HG02885 (cell line): ENCODE measurements around the gene GALNT3.

Experiments used
- ATAC-seq: cut with Tn5 transposase; IDR thresholded peaks from one replicate; pipeline ENCODE4 v1.9.1; 2021; ENCODE audit warnings: mild to moderate bottlenecking; ENCODE audit not compliant: unreplicated experiment, poor library complexity

The GALNT3 gene

DNA sequence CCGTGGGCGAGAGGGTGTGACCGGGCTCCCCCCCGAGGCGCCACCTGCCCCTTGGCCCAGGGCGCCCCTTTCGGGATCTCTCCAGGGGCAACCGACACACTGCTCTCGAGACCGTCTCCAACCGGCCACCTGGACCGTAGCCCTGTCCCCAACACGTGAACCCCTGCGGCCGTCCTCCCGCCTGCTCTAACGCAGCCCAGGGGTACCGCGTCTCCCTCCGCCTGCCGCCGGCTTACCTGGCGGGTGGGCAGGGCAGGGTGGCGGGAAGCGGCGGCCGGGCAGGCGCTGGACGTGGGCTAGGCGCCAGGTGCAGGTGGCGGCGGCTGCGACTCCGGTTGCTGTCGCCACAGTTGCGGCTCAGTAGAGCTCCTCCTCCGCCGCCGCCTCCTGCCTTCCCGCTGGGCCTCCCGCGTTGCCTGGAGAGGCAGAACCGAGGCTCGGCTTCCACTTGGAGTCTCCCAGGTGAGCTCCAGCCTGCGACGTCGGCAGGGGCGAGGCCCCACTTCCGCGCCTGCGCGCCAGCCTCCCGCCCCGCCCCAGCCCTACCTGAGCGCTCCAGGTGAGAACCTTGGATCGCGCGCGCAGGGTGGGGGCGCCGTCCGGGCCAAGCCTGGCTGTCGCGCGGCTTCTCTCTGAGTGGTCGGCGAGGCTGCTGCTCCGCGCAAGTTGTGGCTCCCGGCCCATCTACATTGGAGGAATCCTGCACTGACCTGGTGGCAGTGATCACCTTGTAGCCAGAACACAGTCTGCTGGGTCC, at the start of gene GALNT3:
Gene GALNT3, minus strand, starts transcription at position 469 of the 757 bp plus-strand sequence. CDS start 23,547 bp downstream, outside the sequence.
- peak; percentile 36 for ATAC-seq

DNA sequence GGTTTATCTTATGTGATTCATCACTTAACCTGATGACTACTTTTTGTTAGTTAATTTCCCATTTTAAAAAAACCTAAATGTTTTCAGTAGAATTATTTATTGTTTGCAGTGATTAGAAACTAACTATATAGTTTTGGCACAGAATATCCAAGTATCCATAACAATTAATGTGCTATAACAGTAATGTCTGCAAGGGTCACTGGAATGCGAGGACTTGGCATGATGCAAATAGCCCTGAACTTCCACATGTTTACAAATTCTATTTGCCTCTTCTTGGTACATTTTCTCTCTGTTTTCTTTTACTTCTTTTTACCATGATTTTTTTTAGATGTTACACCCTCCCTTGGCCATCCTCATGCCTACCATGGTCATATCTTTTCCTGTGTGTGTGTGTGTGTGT, 49.3 kb upstream of the GALNT3 start:
- ATAC-seq = no peak

DNA sequence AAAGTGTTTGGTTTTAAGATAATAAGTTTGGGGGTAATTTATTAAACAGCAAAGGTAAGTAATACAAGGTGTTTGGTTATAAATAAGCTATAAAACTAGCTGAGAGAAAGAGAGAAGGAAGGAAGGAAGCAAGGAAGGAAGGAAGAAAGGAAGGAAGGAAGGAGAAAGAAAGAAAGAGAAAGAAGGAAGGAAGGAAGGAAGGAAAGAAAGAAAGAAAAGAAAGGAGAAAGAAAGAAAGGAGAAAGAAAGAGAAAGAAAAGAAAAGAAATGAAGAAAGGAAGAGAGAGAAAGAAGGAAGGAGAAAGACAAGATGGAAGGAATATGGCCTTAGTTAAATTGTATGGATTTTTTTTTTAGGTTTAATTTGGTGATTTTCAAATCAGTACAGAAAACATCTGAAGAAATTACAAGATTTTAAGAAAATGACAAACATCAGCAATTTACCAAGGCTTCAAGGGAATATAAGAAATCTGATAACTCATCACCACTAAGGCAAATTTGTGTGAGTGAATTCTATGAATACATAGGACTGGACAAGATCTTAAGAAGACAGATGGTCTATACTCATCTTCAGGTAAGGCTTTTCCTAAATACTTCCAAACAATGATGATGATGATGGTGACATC, 46.4 kb upstream of the GALNT3 start:
- no peak for ATAC-seq

DNA sequence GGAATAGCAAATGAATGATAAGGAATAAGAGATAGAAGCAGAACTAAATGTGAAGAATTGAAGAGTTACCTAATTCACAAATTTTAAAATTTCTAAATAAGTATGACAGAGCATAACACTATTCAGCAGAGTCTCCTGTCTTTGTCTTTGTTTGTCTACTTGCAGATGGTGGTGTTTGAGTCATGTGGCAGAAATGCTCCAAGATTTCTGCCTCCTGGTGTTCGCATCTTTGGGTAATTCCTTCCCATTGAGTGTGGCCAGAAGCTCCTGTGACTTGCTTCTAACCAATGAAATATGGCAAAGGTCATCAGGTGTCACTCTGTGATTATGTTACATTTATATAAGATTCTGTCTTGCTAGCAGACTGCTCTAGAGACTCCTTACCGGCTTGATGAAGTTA, 45.6 kb upstream of the GALNT3 start:
- ATAC-seq = no peak

GRCh38 chr2:165837122-165837521, 43.1 kb upstream of the GALNT3 start:
- ATAC-seq = no peak

- ATAC-seq = no peak
Observed at GRCh38 chr2:165835363-165835762, 41.3 kb upstream of the GALNT3 start.

GRCh38 chr2:165833156-165833555, 39.1 kb upstream of the GALNT3 start:
- no peak for ATAC-seq

DNA sequence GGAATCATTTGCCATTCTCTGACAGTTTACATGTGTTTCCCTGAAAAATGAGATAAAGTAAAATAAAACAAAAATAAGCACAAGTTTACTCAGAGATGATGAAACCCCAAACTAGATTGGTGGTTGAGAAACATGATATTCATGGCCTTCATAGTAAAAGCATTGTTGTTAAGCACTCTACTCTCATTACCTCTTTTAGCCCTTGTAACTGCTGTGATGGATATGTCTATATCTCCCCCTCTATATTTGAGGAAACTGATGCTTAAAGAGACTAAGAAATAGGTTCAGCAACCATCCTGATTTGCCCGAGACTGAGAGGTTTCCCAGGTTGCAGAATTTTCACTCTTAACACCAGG, 33.9 kb upstream of the GALNT3 start:
- no peak for ATAC-seq

- peak; percentile 67 for ATAC-seq
Observed at GRCh38 chr2:165827016-165827920, 33.2 kb upstream of the GALNT3 start.

- ATAC-seq = no peak
Observed at GRCh38 chr2:165825041-165825440, 31.0 kb upstream of the GALNT3 start.

DNA sequence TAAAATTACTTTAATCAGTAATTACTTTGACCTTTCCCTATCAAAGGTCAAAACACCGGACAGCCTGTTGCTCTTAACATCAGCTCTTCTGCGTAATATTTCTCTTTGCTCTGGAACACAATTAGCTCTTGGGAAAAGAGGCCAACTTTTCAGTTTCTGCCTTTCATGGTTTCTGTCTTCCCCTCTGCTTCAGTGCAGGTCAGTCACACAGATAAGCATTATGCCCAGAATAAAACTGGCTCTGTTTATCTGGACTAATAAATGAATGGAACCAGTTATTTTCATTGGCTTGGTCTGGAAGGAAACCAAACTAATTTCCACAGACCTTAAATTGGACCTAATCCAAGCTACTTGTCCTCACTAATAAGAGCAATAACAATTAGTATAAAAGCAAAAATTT, 26.2 kb upstream of the GALNT3 start:
- no peak for ATAC-seq

DNA sequence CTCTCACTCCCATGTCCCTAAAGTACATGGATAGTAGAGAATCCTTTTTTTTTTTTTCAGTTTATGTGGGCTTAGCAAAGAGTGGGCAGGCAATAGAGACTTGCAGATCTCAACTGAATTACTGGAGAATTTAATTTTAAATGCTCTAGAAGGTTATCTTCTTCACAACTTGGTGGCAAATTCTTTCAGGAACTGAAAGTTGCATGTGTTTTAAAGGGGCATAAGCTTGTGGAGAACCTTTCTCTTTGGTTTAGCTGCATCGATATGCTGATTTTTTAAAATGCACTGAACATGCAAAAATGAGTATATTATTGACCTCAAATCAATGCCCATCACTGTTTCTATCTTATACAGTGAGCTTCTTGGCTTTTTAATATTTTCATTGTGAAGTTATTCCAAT, 24.9 kb upstream of the GALNT3 start:
- no peak for ATAC-seq

GRCh38 chr2:165815299-165816141, 21.5 kb upstream of the GALNT3 start:
- peak; percentile 73 for ATAC-seq

GRCh38 chr2:165814473-165814872, 20.4 kb upstream of the GALNT3 start:
- ATAC-seq = no peak

DNA sequence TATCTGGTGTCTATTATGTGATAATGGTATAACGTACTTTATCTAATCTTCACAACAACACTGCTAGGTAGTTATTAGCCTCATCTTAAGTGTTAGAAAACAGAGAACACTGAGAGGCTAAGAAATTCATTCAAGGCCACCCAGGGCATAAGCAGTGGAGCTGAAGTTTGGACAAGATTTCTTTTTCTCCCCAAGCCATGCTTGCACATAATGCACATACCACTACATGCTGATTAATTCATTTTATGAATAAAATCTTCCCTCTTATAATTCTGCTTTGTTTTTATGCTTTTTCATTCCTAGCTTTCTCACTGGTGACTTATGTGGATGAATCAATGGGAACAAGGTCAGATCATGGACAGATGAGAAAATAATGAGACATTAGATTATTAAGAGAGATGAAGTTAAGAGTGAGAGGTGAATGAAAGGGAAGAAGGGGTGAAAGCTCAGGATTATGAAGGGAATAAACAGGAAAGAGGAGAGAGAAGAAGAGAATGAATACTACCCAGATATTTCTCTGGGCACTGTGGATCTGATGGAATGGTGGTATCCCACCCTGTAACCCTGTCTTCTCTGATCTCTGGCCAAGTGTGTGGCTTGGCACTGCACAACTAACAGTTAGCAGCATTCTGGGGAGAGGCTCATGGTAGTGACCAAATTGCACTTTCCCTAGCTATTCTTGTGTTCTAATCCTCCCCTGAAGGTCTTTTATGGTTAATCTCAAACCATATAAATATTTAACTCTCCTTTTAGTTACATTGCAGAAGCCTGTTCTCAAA, 17.7 kb upstream of the GALNT3 start:
- no peak for ATAC-seq

DNA sequence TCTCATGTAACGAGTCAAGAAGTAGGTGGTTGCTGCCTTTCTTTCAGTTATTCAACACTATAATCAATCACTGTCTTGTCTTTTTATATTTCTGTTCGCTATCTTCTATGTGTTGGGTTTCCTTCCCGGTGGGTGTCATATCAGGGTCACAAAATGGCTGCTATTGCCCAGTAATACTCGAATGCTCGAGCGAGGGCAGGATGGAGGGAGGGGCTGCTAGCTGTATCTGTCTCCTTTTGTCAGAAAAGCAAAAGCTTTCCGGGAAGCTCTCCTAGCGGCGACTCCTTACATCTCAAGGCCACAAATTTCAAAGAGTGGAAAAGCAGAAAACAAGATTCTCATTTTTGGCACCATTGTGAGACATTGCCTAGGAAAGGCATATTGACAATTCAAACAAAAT, 16.4 kb upstream of the GALNT3 start:
- no peak for ATAC-seq

- ATAC-seq = no peak
Observed at GRCh38 chr2:165804719-165805118, 10.7 kb upstream of the GALNT3 start.

DNA sequence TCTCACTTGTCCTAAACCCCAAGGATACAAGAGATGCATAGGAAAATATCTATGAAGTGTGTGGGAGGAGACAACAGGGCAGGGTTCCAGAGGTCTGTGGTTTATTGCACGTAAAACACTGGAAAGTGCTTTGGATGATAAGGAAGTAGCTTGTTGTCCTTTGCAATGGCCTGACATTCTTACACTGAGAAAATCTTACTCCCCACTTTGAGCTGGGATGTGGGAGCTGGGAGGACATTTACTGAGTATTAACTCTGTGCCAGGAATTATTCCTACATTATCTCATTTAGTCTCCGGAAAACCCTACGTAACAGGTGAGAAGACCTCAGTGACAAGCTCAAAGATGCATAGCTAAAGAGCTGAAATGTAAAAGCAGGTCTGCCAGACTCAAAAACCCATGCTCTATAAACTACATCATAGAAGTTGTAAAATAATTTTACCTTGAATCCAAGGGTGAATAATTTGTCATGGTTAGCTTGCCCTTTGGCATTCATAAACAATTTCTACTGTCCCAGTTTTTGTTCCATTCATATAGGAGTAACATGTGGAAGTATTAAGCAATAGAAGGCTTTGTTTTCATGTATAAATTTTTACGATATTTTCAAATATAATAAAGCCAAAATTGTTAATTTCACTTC, 9.2 kb upstream of the GALNT3 start:
- no peak for ATAC-seq

- no peak for ATAC-seq
Observed at GRCh38 chr2:165801176-165801575, 7.1 kb upstream of the GALNT3 start.
